HEK293T (cell line): ENCODE measurements around the gene SPTBN4.

Source experiments
- BHLHE40 ChIP-seq: fragments of 450-650 bp; IDR thresholded peaks from 2 replicates; pipeline ENCODE4 v1.6.1; 2016; ENCODE audit warnings: mild to moderate bottlenecking, moderate library complexity, borderline replicate concordance
- ELF4 ChIP-seq: fragments of 450-650 bp; IDR thresholded peaks from 2 replicates; pipeline ENCODE4 v1.6.1; 2017; ENCODE audit warnings: antibody characterized with exemption
- FOXK2 ChIP-seq: fragments of 450-650 bp; IDR thresholded peaks from 2 replicates; pipeline ENCODE4 v1.6.1; 2016; ENCODE audit warnings: mild to moderate bottlenecking
- FOXM1 ChIP-seq: fragments of 450-650 bp; IDR thresholded peaks from 2 replicates; pipeline ENCODE4 v1.6.1; 2017; ENCODE audit warnings: mild to moderate bottlenecking, borderline replicate concordance
- HDGF ChIP-seq: fragments of 450-650 bp; IDR thresholded peaks from 2 replicates; pipeline ENCODE4 v1.6.1; 2017; ENCODE audit warnings: antibody characterized with exemption, borderline replicate concordance
- L3MBTL2 ChIP-seq: fragments of 450-650 bp; conservative IDR thresholded peaks from 2 replicates; pipeline ENCODE4 v1.6.1; 2016; ENCODE audit warnings: mild to moderate bottlenecking
- PKNOX1 ChIP-seq: fragments of 450-650 bp; IDR thresholded peaks from 2 replicates; pipeline ENCODE4 v1.6.1; 2016
- SP1 ChIP-seq: fragments of 450-650 bp; IDR thresholded peaks from 2 replicates; pipeline ENCODE4 v1.6.1; 2017
- TARDBP ChIP-seq: fragments of 450-650 bp; IDR thresholded peaks from 2 replicates; pipeline ENCODE4 v1.6.1; 2016

GRCh38 chr19:40417643-40417981 lies 49.2 kb upstream of the SPTBN4 start:
- no peak for TF ChIP-seq BHLHE40
- TF ChIP-seq ELF4 = no peak
- no peak for TF ChIP-seq FOXK2
- TF ChIP-seq HDGF = no peak
- no peak for TF ChIP-seq PKNOX1
- TF ChIP-seq SP1 = no peak
- TF ChIP-seq L3MBTL2 = no peak
- TF ChIP-seq TARDBP = no peak
- TF ChIP-seq FOXM1 = no peak
